ENCODE data around the gene SHANK2. TPM values are rescaled to one million over a fixed set of nuclear protein-coding genes. Genes with fewer than 3 reads are reported as not detected.

SHANK2 gene
- total and polyA plus RNA-seq, 2 donors from 2014 or later: 4.0 to 57.8 TPM

GRCh38 chr11:71209656-71210055, 42.7 kb downstream of the SHANK2 start:
- intact Hi-C loops (cut with DNase I): no loop called here
- TF ChIP-seq CTCF (IDR thresholded peaks at IDR 0.05; ENCODE audit: borderline replicate concordance, extremely low read depth, insufficient read depth): no peak
- Histone ChIP-seq H3K4me3 (ENCODE audit: low read length in 3 of 3) (no peak overlapping the region), H3K9me3 (ENCODE audit: control insufficient read depth in 2 of 3, insufficient read depth in 1 of 3, low read length in 3 of 3) (no peaks in the 10 kb centered on the region), H3K27ac (ENCODE audit: low read depth in 2 of 2, low read length in 2 of 2) (no peak overlapping the region), H3K9ac (ENCODE audit: low read length in 3 of 3) (no peak overlapping the region), H3K4me1 (ENCODE audit: control insufficient read depth in 2 of 3, insufficient read depth in 2 of 3, low read depth in 1 of 3, low read length in 3 of 3) (peaks cover 3 to 37% (median 28%) of the 10 kb centered on the region in 3 donors), H3K27me3 (ENCODE audit: control insufficient read depth, insufficient read depth, low read length) (no peaks in the 10 kb centered on the region), H3K36me3 (ENCODE audit: control insufficient read depth in 2 of 3, insufficient read depth in 3 of 3, low read length in 3 of 3) (no peaks in the 10 kb centered on the region)
- DNase-seq (peak in 1 of 5 donors; percentile 37), FAIRE-seq (no peak)

- Histone ChIP-seq H3K27ac (ENCODE audit: low read depth in 2 of 2, low read length in 2 of 2) (no peak overlapping the region), H3K4me3 (ENCODE audit: low read length in 3 of 3) (no peak overlapping the region), H3K9me3 (ENCODE audit: control insufficient read depth in 2 of 3, insufficient read depth in 1 of 3, low read length in 3 of 3) (no peaks in the 10 kb centered on the region), H3K4me1 (ENCODE audit: control insufficient read depth in 2 of 3, insufficient read depth in 2 of 3, low read depth in 1 of 3, low read length in 3 of 3) (peaks cover 3 to 36% (median 28%) of the 10 kb centered on the region in 3 donors), H3K9ac (ENCODE audit: low read length in 3 of 3) (no peak overlapping the region), H3K27me3 (ENCODE audit: control insufficient read depth, insufficient read depth, low read length) (no peaks in the 10 kb centered on the region), H3K36me3 (ENCODE audit: control insufficient read depth in 2 of 3, insufficient read depth in 3 of 3, low read length in 3 of 3) (no peaks in the 10 kb centered on the region)
- no peak for FAIRE-seq
- TF ChIP-seq CTCF (IDR thresholded peaks at IDR 0.05; ENCODE audit: borderline replicate concordance, extremely low read depth, insufficient read depth): no peak
- peak in 2 of 5 donors; percentile 31 to 35 for DNase-seq
- intact Hi-C loops (cut with DNase I): no loop called here
These were observed 43.2 kb downstream of the SHANK2 start for GRCh38 chr11:71209181-71209580.

- Histone ChIP-seq H3K27me3 (ENCODE audit: control insufficient read depth, insufficient read depth, low read length) (no peaks in the 10 kb centered on the region), H3K4me1 (ENCODE audit: control insufficient read depth in 2 of 3, insufficient read depth in 2 of 3, low read depth in 1 of 3, low read length in 3 of 3) (peaks cover 3 to 30% (median 29%) of the 10 kb centered on the region in 3 donors), H3K9ac (ENCODE audit: low read length in 3 of 3) (no peak overlapping the region), H3K4me3 (ENCODE audit: low read length in 3 of 3) (no peak overlapping the region), H3K27ac (ENCODE audit: low read depth in 2 of 2, low read length in 2 of 2) (peak overlapping the region; percentile 5 to 60), H3K36me3 (ENCODE audit: control insufficient read depth in 2 of 3, insufficient read depth in 3 of 3, low read length in 3 of 3) (no peaks in the 10 kb centered on the region), H3K9me3 (ENCODE audit: control insufficient read depth in 2 of 3, insufficient read depth in 1 of 3, low read length in 3 of 3) (no peaks in the 10 kb centered on the region)
- DNase-seq (peak in 2 of 5 donors; percentile 31 to 43), FAIRE-seq (no peak)
- TF ChIP-seq CTCF (IDR thresholded peaks at IDR 0.05; ENCODE audit: borderline replicate concordance, extremely low read depth, insufficient read depth): no peak
- intact Hi-C loops (cut with DNase I): no loop called here
These were observed 44.2 kb downstream of the SHANK2 start for GRCh38 chr11:71208011-71208774.
